Measurements from ENCODE around the gene AMPD3. TPM values are rescaled to one million over a fixed set of nuclear protein-coding genes. Genes with fewer than 3 reads are reported as not detected.
"Not testable (repeated sequence)": the region's sequence is repeated elsewhere in the genome, so short reads cannot be mapped to it uniquely, and the experiment has no call there.

Gene AMPD3
- total RNA-seq, 1 experiment from 2014 or later: 17.2 TPM

DNA sequence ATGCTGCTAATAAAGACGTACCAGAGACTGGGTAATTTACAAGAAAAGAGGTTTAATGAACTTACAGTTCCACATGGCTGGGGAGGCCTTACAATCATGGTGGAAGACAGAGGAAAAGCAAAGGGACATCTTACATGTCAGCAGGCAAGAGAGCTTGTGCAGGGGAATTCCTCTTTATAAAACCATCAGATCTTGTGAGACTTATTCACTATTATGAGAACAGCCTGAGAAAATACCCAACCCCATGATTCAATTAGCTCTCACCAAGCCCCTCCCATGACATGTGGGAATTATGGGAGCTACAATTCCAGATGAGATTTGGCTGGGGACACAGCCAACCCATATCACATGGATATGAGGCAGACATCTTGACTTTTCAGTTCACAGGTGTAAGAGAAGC is 18.4 kb upstream of the AMPD3 start:
- DNase-seq (ENCODE audit: low read depth): not testable (repeated sequence)

- no peak for DNase-seq (ENCODE audit: low read depth)
Measured at GRCh38 chr11:10438458-10438857, 16.6 kb upstream of the AMPD3 start.

DNA sequence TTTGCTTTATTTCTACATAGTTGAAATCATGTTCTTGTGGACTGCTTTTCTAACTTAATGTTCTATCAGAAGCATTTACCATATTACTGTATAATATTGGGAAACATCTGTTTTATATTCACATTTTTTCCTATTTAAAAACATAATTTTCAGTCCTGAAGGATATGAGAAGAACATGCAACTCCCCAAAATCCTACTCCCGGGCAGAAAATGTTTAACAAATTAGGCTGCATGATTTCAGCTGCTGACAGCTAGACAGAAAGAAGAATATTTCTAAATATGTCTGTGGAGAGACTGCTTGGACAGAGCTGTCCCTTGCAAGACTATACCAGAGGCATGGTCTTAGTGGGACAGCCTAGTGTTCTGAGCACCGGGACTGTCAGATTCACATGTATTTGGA is 15.7 kb upstream of the AMPD3 start:
- DNase-seq (ENCODE audit: low read depth): no peak

- no peak for DNase-seq (ENCODE audit: low read depth)
Measured at GRCh38 chr11:10439924-10440323, 15.1 kb upstream of the AMPD3 start.

- DNase-seq (ENCODE audit: low read depth): no peak
Measured at GRCh38 chr11:10440401-10440800, 14.7 kb upstream of the AMPD3 start.

DNA sequence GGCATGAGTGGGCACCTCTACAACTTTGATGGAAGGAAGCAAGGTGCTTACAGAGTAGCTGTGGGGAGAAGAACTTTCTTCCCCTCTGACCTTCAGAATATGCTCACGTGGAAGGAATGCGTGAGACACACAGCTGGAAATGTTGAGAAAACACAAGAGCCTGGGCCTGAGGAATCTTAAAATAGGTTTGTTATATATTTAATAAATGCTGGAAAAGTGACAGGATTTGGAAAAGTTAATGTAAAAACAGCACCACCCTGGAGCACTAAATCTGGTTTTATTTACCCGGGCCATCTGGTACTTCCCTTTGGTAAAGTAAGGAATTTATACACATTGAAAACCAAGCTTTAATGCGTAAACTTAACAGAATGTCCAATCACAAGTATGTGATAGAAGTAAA is 14.0 kb upstream of the AMPD3 start:
- DNase-seq (ENCODE audit: low read depth): no peak

DNA sequence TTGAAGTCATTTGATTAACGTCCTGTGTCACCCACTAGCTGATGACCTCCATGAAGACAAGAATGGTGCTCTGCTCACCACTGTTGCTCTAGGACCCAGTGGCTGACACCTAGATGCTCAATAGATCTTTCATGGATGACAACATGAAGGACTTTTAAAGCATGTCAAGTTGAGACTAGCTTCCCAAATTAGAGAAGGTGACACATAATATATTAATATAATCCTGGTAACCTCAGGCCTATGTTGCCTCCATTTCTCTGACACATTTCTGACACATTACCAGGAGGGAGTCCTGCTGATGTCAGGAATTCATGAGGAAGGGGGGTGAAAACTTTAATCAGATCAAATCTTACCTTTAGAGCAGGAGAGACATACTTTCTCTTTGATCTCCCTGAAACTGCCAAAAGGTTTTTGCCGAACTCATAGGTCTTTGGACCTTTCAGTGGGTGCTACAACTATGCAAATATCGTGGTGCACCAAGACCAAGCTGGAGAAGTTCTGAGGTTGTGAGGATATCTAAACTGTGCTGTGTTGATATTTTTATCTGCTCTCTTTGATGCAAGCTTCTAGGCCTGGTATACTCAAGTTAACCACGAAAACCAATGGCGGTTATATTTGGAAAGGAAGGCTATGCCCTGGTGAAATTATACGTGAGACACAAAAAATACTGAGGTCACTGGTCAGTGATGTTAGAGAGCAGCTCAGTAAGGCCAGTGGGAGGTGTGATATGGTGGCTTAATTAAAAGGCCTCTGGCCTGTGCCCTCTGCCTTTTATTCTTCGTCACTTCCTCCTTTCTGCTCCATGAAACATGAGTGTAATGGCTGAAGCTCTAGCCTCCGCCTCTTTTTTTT is 13.2 kb upstream of the AMPD3 start:
- DNase-seq (ENCODE audit: low read depth): peak; percentile 60

- no peak for DNase-seq (ENCODE audit: low read depth)
Measured at GRCh38 chr11:10443152-10443551, 11.9 kb upstream of the AMPD3 start.

DNA sequence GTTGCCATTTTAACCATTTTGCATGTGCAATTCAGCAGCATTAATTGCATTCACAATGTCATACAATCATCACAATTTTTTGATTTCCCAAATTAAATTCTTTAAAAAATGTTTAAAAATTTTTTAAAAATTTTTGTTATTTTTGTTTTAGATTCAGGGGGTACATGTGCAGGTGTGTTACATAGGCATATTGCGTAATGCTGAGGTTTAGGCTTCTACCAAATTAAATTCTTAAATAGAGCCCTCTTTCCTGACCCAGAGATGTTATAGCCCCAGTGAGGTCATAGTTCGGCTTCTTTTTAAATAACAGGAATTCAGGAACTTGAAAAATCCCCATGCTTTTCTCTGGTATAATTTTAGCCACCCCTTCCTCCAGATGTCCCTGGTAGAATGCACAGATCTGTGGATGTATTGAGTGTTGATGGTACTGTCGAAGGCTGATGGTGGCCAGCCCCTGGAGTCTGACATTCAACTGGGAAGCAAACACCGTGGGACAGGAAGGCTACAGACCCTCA is 11.3 kb upstream of the AMPD3 start:
- DNase-seq (ENCODE audit: low read depth): no peak

- no peak for DNase-seq (ENCODE audit: low read depth)
Measured at GRCh38 chr11:10444725-10445315, 10.2 kb upstream of the AMPD3 start.

DNA sequence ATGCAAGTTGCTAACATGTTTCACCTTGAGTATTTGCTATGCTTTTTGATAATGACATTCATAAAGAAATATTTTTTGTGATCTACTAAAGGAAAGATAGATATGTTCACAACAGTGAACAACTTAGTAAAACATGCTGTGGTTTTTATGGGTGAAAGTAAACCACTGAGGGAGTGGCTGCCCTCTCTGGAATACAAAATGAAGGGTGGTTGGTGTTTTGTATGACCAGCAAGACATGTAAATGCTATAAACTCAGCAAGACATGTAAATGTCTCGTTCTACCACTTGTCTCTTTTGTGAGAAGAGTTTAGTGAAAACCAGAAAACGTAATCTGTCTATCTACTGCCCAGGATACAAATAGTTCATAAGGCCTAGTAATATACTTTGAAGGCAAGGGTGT is 7.6 kb upstream of the AMPD3 start:
- no peak for DNase-seq (ENCODE audit: low read depth)

DNA sequence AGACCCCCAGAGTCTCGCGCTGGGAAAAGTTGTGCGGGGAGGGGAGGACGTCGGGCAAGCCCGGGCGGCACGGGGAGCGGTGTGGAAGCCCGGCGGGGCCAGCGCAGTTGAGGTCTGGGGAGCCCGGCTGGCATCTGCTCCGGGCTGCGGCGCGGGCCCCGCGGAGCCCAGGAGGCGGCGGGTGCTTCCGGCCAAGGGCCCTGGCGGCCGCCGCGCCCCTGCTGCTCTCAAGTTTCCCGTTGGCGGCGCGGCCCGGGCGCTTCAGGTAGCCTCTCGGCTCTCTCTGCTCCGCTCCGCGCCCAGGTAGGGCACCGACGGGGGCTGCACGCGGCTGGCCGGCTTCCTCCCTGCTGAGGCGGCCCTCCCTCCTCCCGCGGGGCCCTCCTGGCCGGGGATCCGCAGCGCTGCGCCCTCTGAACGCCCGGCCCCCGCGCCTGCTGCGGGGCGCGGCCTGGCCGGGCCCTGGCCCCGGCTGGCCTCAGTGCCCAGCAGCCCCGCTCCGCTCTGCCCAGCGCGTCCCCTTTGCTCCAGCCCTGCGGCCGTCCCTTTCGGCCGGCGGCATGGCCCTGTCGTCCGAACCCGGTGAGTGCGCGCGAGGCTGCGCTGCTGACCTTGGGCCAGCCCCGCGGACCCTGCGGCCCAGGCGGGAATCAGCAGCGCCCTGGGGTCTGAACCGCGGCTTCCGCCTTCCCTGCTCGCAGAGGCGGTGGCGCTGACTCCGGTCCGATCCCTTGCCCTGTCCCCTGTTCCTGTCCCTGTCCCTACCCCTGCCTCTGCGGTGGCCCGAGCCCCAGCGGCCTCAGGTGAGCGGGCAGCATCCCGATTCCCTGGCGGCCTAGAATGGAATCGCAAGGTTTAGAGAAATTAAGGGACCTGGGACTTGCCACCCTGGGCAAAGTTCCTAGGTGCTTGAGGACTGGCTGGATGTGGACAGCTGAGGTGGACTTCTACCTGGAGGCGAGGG is 4.3 kb upstream of the AMPD3 start:
- DNase-seq (ENCODE audit: low read depth): peak; percentile 66

DNA sequence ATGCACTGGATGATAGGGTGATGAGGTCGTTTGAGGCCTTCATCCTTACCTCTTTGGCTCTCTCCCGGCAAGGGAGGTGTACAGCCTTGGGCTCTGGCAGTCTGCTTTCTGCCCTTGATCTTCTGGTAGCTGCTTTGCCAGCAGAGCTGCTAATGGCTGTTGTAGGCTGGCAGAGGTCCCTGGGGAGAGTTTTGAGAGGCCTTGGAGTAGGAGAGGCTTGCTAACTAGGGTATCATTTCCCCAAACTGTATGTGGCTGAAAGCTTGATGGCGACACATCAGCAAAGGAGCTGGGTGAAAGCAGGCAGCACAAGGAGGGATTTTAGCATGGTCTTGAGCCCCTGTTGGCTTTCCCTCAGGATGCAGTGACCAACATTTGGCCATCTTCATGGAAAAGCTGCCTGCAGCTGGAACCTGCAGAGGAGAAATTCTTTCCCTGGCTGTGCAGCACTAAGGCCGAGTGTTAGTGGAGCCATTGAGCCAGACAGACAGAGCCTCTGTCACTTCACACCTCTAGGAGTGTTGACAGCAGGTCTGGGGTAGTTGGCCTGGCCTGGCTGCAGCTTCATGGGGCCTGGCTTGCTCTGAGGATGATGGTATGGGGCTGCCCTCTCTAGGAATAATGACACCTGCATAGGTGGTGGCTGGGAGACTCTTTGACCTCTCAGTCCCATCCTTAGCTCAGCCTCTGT is 3.5 kb upstream of the AMPD3 start:
- DNase-seq (ENCODE audit: low read depth): no peak

DNA sequence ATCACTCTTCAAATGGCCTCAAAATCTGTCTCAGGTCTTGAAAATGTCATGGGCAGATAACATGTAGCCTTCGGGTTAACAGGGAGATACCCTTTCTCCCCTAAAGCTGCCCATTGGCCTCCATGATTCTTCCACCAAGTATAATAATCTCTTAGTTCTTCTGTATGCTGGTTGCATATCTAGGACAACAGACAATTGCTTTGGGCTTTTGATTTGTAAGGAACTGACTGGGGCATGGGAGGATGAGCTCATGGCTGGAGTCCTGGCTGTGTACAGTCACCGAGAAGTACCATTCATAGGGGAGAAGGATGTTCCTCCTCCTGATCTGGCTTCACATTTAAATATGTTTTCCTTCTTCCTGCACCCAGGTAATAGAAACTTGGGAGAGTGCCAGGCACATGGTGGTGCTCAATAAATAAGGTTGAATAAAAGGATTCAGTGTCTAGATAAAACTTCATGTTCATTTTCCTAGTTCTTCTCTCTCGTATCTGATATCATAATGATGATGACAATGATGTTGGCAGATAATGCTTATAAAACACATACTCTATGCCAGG is 2.8 kb upstream of the AMPD3 start:
- no peak for DNase-seq (ENCODE audit: low read depth)

- peak; percentile 40 for DNase-seq (ENCODE audit: low read depth)
Measured at GRCh38 chr11:10453261-10453660, 1.8 kb upstream of the AMPD3 start.

DNA sequence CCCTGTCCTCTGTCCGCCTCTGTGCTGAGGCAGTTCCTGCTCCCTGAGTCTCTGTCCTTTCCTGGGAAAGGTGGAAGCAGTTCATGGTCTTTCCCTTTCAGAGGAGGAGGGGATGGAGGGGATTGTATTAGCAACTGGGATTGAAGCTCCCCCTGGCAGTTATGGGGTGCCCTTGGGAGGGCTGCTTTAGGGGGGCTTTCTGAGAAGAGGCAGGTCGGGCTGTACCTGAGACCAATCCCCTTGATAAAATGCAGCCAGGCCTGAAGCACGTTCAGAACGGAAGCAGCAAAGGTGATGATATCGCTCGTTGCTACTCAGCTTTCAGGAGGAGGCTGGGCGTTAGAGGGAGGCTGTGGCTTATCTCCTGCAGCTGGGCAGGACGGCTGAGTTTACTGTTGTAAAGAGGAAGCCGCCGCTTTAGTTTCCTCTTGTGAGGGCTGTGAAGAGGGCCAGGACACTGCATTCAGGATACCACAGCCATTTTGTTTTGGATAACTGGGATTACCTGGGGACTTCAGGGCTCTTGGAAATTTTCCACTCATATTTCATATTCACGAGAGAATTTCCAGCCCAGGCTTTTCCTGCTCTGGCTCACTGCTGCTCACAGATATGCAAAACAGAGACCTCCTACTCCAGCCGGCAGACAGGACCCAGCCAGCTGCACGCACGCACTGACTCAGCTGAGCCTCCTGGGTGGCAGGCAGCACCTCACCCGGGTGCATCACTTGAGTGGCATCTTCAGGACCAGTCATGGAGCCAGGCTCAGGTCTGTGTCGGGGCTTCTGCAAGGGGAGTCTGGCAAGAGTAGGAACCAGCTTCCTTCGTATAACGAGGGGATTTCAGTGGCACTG is 798 bp downstream of the AMPD3 start:
- DNase-seq (ENCODE audit: low read depth): peak; percentile 85

- DNase-seq (ENCODE audit: low read depth): no peak
Measured at GRCh38 chr11:10456519-10456918, 1.5 kb downstream of the AMPD3 start.

- DNase-seq (ENCODE audit: low read depth): no peak
Measured at GRCh38 chr11:10457901-10458300, 2.8 kb downstream of the AMPD3 start.

DNA sequence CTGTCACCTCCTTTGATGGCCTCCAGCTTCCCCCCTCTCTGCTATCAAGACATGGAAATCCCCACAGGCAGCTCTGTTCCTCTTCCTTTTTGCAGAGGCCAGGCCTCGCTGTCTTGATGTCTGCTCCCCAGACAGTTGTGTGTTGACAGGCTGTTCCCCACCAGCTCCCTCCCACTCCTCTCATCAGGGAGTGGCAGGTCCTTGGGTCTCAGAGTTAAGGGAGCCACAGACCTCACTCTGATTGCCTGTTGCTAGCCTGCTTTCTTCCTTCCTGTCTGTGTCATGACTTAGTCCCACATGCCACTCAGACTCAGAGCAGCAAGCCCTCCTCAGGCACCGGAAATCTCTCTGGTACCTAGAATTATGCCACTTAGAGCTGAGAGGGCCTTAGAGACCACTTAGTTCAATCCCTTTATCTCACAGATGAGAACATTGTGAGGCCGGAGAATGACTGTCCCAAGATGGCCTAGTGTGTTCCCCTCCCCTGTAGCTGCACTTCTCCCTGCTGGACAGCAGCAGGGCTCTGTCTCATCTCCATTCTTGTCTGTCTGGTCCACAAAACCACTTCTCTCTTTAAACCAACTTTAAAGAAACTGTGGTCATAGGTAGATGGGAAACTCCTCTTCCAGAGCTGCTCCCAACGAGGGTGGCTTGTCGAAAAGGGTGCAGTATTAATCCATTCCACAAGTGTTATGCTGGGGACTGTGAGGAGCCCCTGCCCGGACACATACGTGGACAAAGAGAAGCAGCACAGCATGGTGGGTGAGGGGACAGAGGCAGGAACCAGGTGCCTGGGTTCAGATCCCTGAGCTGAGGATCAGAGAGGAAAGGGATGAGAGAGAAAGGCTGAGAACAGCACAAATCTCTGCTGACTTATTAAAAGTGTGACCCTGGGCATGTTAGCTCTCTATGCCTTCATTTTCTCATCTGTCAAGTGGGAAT is 4.2 kb downstream of the AMPD3 start:
- DNase-seq (ENCODE audit: low read depth): no peak
